Inflammatory macrophage (primary cell): ENCODE data around the gene RRM2.
"Not testable (repeated sequence)": the region's sequence is repeated elsewhere in the genome, so short reads cannot be mapped to it uniquely, and the experiment has no call there.

ENCODE experiments used
- DNase-seq, 2 donors: peaks; one replicate each; pipeline ENCODE4 v3.0.0-alpha.2; 2020 to 2022

Gene RRM2

GRCh38 chr2:10091182-10091888 is 31.2 kb upstream of the RRM2 start:
- no peak for DNase-seq

- DNase-seq: not testable (repeated sequence)
Measured at GRCh38 chr2:10091889-10092244, 30.7 kb upstream of the RRM2 start.

GRCh38 chr2:10094271-10094814 is 28.2 kb upstream of the RRM2 start:
- DNase-seq: no peak

GRCh38 chr2:10095175-10095574 is 27.4 kb upstream of the RRM2 start:
- no peak for DNase-seq

GRCh38 chr2:10096641-10097040 is 25.9 kb upstream of the RRM2 start:
- DNase-seq: no peak

DNA sequence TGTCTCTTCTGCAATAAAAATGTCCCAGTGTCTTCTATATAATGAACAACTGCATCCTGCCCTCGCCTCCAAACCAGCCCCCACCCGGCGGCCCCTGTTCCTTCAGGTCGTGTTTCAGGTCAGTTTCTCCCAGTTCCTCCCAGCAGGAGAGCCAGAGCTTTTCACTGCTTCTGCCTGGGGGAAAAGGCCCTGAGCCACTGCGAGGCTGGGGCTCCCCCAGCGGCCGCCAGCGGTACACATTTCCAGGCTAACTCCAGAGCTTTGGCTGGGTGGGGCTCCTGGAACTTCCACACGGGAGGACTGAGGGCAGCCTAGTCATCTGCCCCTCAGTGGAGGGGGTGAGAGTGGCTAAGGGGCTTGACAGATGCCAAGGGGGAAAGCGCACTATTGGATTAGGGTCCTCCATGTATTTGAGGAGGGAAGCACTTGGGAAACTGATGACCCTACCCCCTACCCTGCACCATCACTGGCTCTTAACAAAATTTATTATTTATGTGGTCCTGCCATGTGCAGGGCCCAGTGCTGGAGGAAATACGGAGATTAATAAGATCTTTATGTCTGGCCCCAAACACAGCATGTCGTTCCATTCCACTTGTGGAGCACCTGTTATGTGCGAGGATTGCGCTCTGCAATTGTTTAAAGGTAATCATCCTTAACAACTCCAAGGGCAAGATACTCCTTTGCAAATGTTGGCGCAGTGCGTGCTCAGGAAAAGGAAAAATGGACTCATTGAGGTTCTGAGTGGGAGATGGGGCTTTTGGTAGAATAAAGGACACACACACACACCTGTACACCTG is 25.0 kb upstream of the RRM2 start:
- DNase-seq: peak; percentile 43 to 63

GRCh38 chr2:10101491-10101890 is 21.0 kb upstream of the RRM2 start:
- DNase-seq: no peak

DNA sequence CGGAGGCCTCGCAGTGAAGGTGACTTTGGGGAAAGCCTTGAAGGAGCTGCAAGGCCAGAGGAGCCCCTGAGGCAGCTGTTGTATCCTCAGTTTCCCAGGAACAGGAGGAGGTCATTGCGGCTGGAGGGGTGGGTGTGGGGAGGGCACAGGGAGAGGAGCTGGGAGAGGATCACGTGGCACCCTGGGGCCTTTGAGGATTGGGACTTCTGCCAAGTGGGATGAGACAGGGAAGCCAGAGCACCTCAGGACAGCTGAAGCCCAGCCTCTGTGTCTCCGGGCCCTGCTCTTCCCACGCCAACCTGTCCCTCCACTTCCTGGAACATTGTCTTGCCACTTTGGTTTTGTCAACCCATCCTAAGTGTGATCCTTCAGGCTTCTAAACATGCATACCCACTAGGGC is 19.4 kb upstream of the RRM2 start:
- no peak for DNase-seq

- not testable (repeated sequence) for DNase-seq
Measured at GRCh38 chr2:10104906-10105305, 17.6 kb upstream of the RRM2 start.

DNA sequence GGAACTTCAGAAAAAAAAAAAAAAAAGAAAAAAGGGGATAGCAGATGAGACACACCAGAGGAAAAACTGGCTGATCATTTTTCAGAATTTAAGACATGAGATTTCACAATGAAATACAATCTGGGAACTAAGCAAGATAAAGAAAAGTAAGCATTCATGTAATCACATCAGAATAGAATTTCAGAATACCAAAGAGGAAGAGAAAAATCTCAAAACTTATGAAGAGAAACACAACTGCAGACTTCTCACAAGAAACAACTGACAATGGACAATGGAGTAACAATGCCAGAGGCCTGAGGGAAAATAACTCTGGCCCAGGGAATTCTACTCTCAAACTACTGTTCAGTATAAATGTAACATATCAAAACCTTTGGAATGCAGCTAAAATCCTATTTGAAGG is 13.2 kb upstream of the RRM2 start:
- DNase-seq: peak in 1 of 2 donors; percentile 34

- no peak for DNase-seq
Measured at GRCh38 chr2:10119027-10119325, 3.6 kb upstream of the RRM2 start.

GRCh38 chr2:10119601-10120157 is 2.9 kb upstream of the RRM2 start:
- DNase-seq: no peak

DNA sequence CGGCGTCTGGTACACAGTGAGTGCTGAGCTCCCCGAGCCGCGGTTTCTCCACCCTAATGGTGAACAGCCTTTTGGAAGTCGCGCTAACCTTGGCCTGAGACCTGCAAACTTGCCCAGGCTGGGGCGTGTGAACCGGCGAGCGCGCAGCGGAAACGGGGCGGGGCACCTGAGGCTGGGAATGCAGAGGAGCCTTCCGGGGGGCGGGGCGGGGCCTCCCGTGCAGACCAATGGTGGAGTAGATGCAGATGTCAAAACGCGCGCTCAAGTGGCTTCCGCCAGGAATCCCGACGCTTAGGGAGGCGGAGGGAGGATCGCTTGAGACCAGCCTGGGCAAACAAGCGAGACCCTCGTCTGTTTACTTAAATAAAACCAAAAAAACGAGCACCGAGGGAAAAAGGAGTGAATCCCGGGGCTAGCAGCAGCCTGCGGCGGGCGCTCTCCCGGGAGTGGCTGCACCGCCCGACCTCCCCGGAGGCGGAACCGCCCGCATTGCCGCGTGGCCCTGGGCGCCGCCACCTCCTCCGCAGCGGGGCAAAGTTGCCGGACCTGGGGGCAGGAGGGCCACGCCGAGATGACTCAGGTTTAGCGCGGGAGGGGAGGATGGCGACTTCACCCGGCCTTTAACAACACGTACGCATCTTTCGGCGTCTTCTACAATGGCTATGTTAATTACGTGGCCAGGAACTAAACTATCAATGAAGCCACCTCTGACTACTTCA is 2.2 kb upstream of the RRM2 start:
- DNase-seq: peak; percentile 83 to 93

DNA sequence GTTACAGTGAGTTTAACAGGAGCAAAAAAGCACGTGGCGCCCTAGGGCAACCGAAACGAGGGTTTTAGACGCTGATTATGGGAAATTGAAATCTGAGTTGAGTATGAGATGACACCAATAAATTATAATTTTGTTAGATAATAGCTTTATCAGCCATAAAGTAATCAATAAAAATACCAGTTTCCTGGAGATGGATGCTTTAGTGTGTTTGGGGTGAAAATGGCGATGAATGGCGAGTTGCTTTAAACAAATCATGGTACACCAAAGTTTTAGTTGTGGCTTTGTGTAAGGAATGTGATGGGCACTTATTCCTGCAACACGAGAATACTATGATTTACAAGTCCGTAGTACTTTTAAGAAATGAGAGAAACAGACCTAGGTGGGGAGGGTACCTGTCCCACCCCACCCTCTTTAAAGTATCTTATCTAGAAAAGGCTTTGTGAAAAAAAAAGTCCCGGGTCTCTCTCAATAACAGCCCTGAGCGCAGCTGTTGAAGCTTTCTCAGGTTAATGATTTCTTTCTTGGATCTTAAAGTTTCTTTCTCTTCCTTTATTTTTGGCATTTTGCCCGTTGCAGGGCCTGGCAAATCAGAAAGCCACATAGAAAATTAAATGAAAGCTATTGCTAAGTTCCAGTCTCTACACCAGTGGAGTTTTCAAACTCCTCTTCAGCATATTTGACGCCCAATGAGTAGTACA is 1.5 kb upstream of the RRM2 start:
- no peak for DNase-seq

DNA sequence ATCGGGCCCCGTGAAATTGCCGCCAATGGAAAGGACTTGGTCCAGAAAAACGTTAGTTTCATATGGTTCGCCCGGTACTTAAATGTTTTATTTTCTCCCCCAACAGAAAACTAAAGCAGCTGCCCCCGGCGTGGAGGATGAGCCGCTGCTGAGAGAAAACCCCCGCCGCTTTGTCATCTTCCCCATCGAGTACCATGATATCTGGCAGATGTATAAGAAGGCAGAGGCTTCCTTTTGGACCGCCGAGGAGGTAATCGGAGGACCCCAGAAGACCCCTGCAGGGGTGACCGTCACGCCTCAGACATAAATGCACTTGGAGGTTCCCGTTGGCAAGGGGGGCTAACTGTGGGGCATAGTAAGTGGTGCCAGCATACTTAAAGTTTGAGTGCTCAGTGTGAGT is 742 bp downstream of the RRM2 start:
- DNase-seq: no peak

- DNase-seq: peak; percentile 77 to 79
Measured at GRCh38 chr2:10124538-10125045, 2.1 kb downstream of the RRM2 start.

DNA sequence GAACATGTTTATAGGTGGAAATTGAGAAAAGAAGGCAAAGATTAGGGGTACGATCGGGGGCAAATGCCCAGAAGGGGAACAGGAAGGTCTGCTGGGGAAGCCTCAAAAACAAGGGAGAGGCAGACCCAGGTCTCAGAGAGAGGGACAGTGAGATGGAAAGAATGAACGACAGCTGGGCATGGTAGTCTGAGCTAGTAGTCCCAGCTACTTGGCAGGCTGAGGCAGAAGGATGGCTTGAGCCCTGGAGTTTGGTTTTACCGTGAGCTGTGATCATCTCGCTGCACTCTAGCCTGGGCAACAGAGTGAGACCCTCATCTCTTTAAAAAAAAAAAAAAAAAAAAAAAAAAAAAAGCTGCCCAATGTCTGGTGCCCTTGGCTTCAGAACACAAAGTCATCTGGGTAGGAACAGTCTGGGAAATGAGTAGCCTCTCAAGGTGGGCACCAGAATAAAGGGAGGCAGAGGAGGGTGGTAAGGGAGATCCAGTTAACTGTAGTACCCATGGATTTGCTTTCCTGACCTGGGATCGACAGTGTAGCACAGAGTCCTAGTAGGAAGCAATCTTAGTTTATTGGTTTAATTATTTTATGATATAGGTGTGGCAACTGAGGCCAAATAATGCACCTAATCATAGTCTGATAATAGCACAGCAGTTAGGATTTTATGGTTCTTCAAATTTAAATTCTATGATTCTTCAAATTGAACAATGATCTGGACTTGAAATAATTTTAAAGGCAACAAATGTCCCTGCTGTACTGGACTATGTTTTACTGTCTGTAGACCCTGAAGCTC is 3.5 kb downstream of the RRM2 start:
- DNase-seq: no peak

DNA sequence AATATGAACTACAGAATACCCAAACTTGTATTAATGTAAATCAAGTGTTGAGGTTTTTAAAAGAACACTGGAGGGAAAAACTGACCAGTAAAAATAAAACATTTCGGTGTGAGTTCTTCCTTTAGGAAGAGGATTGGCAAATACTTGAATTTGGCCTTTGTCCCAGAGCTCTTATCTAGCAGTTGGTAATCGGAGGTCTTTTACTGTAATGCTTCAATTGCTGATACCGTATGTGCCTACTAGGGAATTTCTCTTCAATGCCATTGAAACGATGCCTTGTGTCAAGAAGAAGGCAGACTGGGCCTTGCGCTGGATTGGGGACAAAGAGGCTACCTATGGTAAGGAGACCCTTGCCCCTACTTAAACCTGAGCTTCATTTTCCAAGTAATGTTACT is 4.1 kb downstream of the RRM2 start:
- DNase-seq: no peak

- DNase-seq: no peak
Measured at GRCh38 chr2:10128420-10128819, 5.9 kb downstream of the RRM2 start.

DNA sequence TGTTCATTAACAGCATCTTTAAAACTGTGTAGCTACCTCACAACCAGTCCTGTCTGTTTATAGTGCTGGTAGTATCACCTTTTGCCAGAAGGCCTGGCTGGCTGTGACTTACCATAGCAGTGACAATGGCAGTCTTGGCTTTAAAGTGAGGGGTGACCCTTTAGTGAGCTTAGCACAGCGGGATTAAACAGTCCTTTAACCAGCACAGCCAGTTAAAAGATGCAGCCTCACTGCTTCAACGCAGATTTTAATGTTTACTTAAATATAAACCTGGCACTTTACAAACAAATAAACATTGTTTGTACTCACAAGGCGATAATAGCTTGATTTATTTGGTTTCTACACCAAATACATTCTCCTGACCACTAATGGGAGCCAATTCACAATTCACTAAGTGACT is 7.0 kb downstream of the RRM2 start:
- DNase-seq: no peak

GRCh38 chr2:10132043-10132575 is 9.6 kb downstream of the RRM2 start:
- DNase-seq: no peak
